Neutrophil (primary cell): Measurements from ENCODE around the gene KLHL13.
"Not testable (repeated sequence)": the region's sequence is repeated elsewhere in the genome, so short reads cannot be mapped to it uniquely, and the experiment has no call there.

ENCODE experiments used
- H3K27ac ChIP-seq: fragments of 200-600 bp; sonication (generic); 2 replicates; pipeline ENCODE4 v1.5.1; 2016; ENCODE audit warnings: mild to moderate bottlenecking, moderate library complexity
- H3K27me3 ChIP-seq: fragments of 200-600 bp; sonication (generic); 2 replicates; pipeline ENCODE4 v1.6.0; 2016; ENCODE audit warnings: mild to moderate bottlenecking
- H3K36me3 ChIP-seq: fragments of 200-600 bp; sonication (generic); 2 replicates; pipeline ENCODE4 v1.5.1; 2017
- H3K4me1 ChIP-seq, 2 experiments: fragments of 200-600 bp in 1 of 2; sonication (generic) in 1 of 2; 1 replicate in 1 of 2; 2 replicates in 1 of 2; pipeline versions ENCODE4 v1.5.1 to v1.6.1; 2013 to 2016; ENCODE audit warnings: low read depth in 1 of 2, low read length in 1 of 2, mild to moderate bottlenecking in 1 of 2, moderate library complexity in 1 of 2; ENCODE audit not compliant: control insufficient read depth in 1 of 2, insufficient read depth in 1 of 2
- H3K4me3 ChIP-seq, 2 experiments: fragments of 200-600 bp in 1 of 2; sonication (generic) in 1 of 2; 1 replicate in 1 of 2; 2 replicates in 1 of 2; pipeline ENCODE4 v1.5.1; 2013 to 2016; ENCODE audit warnings: low read depth in 1 of 2, low read length in 1 of 2, mild to moderate bottlenecking in 1 of 2, moderate library complexity in 1 of 2
- H3K9me3 ChIP-seq: fragments of 200-600 bp; sonication (generic); 2 replicates; pipeline ENCODE4 v1.5.1; 2016
- TF ChIP-seq, protein P1 (sequence below): fragments of 200-600 bp; sonication (generic); IDR thresholded peaks from 2 replicates; pipeline ENCODE4 v1.5.1; 2016; ENCODE audit warnings: antibody characterized with exemption

KLHL13 gene

DNA sequence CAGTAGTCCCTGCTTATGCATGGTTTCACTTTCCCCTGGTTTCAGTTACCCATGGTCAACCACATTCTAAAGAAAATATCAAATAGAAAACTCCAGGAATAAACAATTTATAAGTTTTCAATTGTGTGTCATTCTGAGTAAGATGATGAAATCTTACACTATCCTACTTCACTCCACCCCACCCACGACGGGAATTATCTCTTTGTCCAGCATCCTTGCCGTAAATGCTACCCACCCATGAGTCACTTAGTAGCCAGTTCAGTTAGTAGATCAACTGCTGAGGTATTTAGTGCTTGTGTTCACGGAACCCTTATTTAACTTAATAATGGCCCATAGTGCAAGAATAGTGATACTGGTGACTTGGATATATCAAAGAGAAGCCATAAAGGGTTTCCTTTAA, 91.4 kb downstream of the KLHL13 start:
- no peaks in the 10 kb centered on the region for H3K36me3 ChIP-seq
- TF ChIP-seq, protein P1, sequence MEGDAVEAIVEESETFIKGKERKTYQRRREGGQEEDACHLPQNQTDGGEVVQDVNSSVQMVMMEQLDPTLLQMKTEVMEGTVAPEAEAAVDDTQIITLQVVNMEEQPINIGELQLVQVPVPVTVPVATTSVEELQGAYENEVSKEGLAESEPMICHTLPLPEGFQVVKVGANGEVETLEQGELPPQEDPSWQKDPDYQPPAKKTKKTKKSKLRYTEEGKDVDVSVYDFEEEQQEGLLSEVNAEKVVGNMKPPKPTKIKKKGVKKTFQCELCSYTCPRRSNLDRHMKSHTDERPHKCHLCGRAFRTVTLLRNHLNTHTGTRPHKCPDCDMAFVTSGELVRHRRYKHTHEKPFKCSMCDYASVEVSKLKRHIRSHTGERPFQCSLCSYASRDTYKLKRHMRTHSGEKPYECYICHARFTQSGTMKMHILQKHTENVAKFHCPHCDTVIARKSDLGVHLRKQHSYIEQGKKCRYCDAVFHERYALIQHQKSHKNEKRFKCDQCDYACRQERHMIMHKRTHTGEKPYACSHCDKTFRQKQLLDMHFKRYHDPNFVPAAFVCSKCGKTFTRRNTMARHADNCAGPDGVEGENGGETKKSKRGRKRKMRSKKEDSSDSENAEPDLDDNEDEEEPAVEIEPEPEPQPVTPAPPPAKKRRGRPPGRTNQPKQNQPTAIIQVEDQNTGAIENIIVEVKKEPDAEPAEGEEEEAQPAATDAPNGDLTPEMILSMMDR, result no peak
- H3K27ac ChIP-seq, result no peak overlapping the region
- H3K9me3 ChIP-seq, result no peaks in the 10 kb centered on the region
- H3K4me1 ChIP-seq, result no peaks in the 10 kb centered on the region
- H3K4me3 ChIP-seq, result no peak overlapping the region
- no peaks in the 10 kb centered on the region for H3K27me3 ChIP-seq

DNA sequence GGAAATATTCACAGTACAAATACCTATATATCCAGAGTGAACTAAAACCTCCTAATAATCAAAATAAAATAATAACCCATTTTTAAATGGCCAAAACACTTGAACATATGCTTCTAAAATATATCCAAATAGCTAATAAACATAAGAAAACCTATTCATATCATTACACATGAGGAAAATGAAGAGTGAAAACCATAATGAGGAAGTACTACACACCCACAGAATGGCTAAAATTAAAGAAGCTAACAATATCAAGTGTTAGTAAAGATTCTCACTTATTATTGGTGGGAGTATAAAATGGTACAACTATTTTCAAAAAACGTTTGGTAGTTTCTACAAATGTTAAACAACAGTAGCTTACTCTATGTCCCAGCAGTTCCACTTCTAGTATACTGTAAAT, 92.1 kb downstream of the KLHL13 start:
- H3K27me3 ChIP-seq, result no peaks in the 10 kb centered on the region
- H3K9me3 ChIP-seq, result no peaks in the 10 kb centered on the region
- no peak overlapping the region for H3K4me3 ChIP-seq
- no peaks in the 10 kb centered on the region for H3K36me3 ChIP-seq
- no peak overlapping the region for H3K27ac ChIP-seq
- TF ChIP-seq, protein P1, result no peak
- no peaks in the 10 kb centered on the region for H3K4me1 ChIP-seq

DNA sequence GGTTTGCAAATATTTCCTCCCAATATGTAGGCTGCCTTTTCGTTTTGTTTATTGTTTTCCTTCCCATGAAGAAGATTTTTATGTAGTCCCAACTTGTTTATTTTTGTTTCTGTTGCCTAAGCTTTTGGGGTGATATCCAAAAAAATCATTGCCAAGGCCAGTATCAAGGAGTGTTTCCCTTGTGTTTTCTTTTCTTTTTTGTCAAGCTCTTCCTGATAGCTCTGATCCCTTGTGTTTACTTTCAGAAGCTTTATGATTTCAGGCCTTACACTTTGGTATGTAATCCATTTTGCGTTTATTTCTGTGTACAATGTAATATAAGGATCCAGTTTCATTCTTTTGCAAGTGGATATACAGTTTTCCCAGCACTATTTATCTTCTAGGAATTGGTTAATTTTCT, 93.9 kb downstream of the KLHL13 start:
- H3K27ac ChIP-seq, result no peak overlapping the region
- TF ChIP-seq, protein P1, result no peak
- no peaks in the 10 kb centered on the region for H3K36me3 ChIP-seq
- H3K4me3 ChIP-seq, result no peak overlapping the region
- H3K27me3 ChIP-seq, result no peaks in the 10 kb centered on the region
- H3K9me3 ChIP-seq, result no peaks in the 10 kb centered on the region
- no peaks in the 10 kb centered on the region for H3K4me1 ChIP-seq

DNA sequence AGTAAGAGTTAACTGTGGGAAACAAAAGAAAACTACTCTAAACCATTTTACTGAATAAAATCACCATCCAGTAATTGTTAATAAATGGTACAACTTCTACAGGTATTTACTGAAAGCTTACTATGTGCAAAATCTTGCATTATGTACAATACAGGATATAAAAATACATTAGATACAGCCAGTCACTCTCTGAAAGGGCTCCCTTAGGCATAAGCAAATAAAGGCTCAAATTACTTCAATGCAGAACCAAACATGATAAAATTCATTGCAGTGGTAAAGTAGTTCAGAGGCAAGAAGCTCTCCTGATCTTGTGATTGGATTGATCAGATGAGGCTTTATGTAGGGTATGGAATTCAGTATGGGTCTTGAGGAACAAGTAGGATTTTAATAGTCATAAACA, 100.2 kb downstream of the KLHL13 start:
- Histone ChIP-seq H3K27ac (no peak overlapping the region), H3K4me3 (no peak overlapping the region), H3K4me1 (no peaks in the 10 kb centered on the region), H3K36me3 (no peaks in the 10 kb centered on the region), H3K9me3 (no peaks in the 10 kb centered on the region), H3K27me3 (no peaks in the 10 kb centered on the region)
- TF ChIP-seq, protein P1, result no peak

DNA sequence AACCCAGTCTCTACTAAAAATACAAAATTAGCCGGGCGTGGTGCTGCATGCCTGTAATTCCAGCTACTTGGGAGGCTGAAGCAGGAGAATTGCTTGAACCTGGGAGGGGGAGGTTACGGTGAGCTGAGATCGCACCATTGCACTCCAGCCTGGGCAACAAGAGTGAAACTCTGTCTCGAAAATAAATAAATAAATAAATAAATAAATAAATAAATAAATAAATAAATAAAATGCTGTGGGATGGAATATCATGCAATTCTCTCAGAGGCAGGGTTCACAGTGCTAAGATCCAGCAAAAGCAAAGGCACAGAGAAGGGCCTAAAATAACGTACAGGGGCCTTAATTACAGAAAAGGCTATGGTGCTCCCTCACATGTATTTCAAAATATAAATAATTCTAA, 114.2 kb downstream of the KLHL13 start:
- H3K4me1 ChIP-seq, H3K4me3 ChIP-seq, H3K27me3 ChIP-seq, H3K36me3 ChIP-seq, H3K27ac ChIP-seq, H3K9me3 ChIP-seq: not testable (repeated sequence)

DNA sequence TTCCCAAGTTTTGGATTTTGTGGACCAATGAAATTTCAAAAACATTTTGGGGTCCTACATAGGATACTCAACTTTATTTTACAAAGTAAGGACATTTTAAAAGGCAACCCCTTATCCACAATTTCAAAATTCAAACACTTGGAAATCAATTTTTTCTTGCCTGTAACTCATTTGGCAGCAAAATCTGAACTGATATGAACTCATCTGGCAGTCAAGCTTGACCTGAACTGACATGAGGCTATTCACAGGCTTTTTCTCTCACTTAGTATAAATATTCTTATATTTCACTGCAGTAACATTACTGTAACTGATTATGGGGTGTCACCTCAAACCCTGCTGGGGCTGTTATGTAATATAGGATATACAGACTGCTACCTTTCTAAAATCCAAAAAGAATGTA, 116.1 kb downstream of the KLHL13 start:
- Histone ChIP-seq H3K36me3 (no peaks in the 10 kb centered on the region), H3K27ac (no peak overlapping the region), H3K9me3 (no peaks in the 10 kb centered on the region), H3K4me1 (no peaks in the 10 kb centered on the region), H3K27me3 (no peaks in the 10 kb centered on the region), H3K4me3 (no peak overlapping the region)
- TF ChIP-seq, protein P1, result no peak
